ENCODE results near the gene LIF. TPM values are rescaled to one million over a fixed set of nuclear protein-coding genes. Genes with fewer than 3 reads are reported as not detected.

LIF gene
- total and polyA plus RNA-seq, 2 donors from 2014 or later, result 0.67 to 10.7 TPM

GRCh38 chr22:30191040-30191701 lies 55.4 kb downstream of the LIF start:
- no peaks in the 10 kb centered on the region for H3K27me3 ChIP-seq (ENCODE audit: control insufficient read depth, insufficient read depth, low read length)
- FAIRE-seq (no peak), DNase-seq (no peak)
- intact Hi-C loops (cut with DNase I), result no loop called here
- H3K4me3 ChIP-seq (ENCODE audit: low read length in 3 of 3), result no peak overlapping the region
- TF ChIP-seq CTCF (IDR thresholded peaks at IDR 0.05; ENCODE audit: borderline replicate concordance, extremely low read depth, insufficient read depth), result no peak
- H3K9me3 ChIP-seq (ENCODE audit: control insufficient read depth in 2 of 3, insufficient read depth in 1 of 3, low read length in 3 of 3), result no peaks in the 10 kb centered on the region
- no peak overlapping the region for H3K27ac ChIP-seq (ENCODE audit: low read depth in 2 of 2, low read length in 2 of 2)
- H3K9ac ChIP-seq (ENCODE audit: low read length in 3 of 3), result no peak overlapping the region
- no peaks in the 10 kb centered on the region for H3K36me3 ChIP-seq (ENCODE audit: control insufficient read depth in 2 of 3, insufficient read depth in 3 of 3, low read length in 3 of 3)
- H3K4me1 ChIP-seq (ENCODE audit: control insufficient read depth in 2 of 3, insufficient read depth in 2 of 3, low read depth in 1 of 3, low read length in 3 of 3), result peaks cover 0 to 8% (median 6%) of the 10 kb centered on the region in 3 donors

- FAIRE-seq (no peak), DNase-seq (no peak)
- no peaks in the 10 kb centered on the region for H3K27me3 ChIP-seq (ENCODE audit: control insufficient read depth, insufficient read depth, low read length)
- H3K4me3 ChIP-seq (ENCODE audit: low read length in 3 of 3), result no peak overlapping the region
- no peak overlapping the region for H3K9ac ChIP-seq (ENCODE audit: low read length in 3 of 3)
- no peaks in the 10 kb centered on the region for H3K9me3 ChIP-seq (ENCODE audit: control insufficient read depth in 2 of 3, insufficient read depth in 1 of 3, low read length in 3 of 3)
- no peaks in the 10 kb centered on the region for H3K36me3 ChIP-seq (ENCODE audit: control insufficient read depth in 2 of 3, insufficient read depth in 3 of 3, low read length in 3 of 3)
- intact Hi-C loops (cut with DNase I), result no loop called here
- no peak for TF ChIP-seq CTCF (IDR thresholded peaks at IDR 0.05; ENCODE audit: borderline replicate concordance, extremely low read depth, insufficient read depth)
- no peak overlapping the region for H3K27ac ChIP-seq (ENCODE audit: low read depth in 2 of 2, low read length in 2 of 2)
- H3K4me1 ChIP-seq (ENCODE audit: control insufficient read depth in 2 of 3, insufficient read depth in 2 of 3, low read depth in 1 of 3, low read length in 3 of 3), result peaks cover 0 to 3% (median under 1%) of the 10 kb centered on the region in 3 donors
These were observed 56.0 kb downstream of the LIF start for GRCh38 chr22:30190574-30190973.

Other genes with a start within 250 kb of the LIF start
- not detected for gene HORMAD2, start 166.3 kb downstream of the LIF start, total RNA-seq
- gene HORMAD2, start 166.3 kb downstream of the LIF start, polyA plus RNA-seq (ENCODE audit: insufficient read depth, low read depth, low replicate concordance), result not detected
- gene OSM, start 20.1 kb upstream of the LIF start, total RNA-seq, result 1.2 TPM
- gene OSM, start 20.1 kb upstream of the LIF start, polyA plus RNA-seq (ENCODE audit: insufficient read depth, low read depth, low replicate concordance), result 0.56 TPM
- 16.5 TPM for gene CASTOR1, start 42.7 kb upstream of the LIF start, total RNA-seq
- gene CASTOR1, start 42.7 kb upstream of the LIF start, polyA plus RNA-seq (ENCODE audit: insufficient read depth, low read depth, low replicate concordance), result 71.7 TPM
- 34.5 TPM for gene TBC1D10A, start 80.2 kb upstream of the LIF start, total RNA-seq
- gene TBC1D10A, start 80.2 kb upstream of the LIF start, polyA plus RNA-seq (ENCODE audit: insufficient read depth, low read depth, low replicate concordance), result 31.0 TPM
- 179 TPM for gene SF3A1, start 110.1 kb upstream of the LIF start, total RNA-seq
- 23.7 TPM for gene SF3A1, start 110.1 kb upstream of the LIF start, polyA plus RNA-seq (ENCODE audit: insufficient read depth, low read depth, low replicate concordance)
- 5.1 TPM for gene CCDC157, start 110.2 kb upstream of the LIF start, total RNA-seq
- 6.0 TPM for gene CCDC157, start 110.2 kb upstream of the LIF start, polyA plus RNA-seq (ENCODE audit: insufficient read depth, low read depth, low replicate concordance)
- 19.7 TPM for gene RNF215, start 140.7 kb upstream of the LIF start, total RNA-seq
- gene RNF215, start 140.7 kb upstream of the LIF start, polyA plus RNA-seq (ENCODE audit: insufficient read depth, low read depth, low replicate concordance), result 15.9 TPM
- 13.5 TPM for gene SEC14L2, start 150.3 kb upstream of the LIF start, total RNA-seq
- gene SEC14L2, start 150.3 kb upstream of the LIF start, polyA plus RNA-seq (ENCODE audit: insufficient read depth, low read depth, low replicate concordance), result 17.3 TPM
- 8.1 TPM for gene MTFP1, start 179.0 kb upstream of the LIF start, total RNA-seq
- 82.6 TPM for gene MTFP1, start 179.0 kb upstream of the LIF start, polyA plus RNA-seq (ENCODE audit: insufficient read depth, low read depth, low replicate concordance)
- gene SEC14L3, start 225.3 kb upstream of the LIF start, total RNA-seq, result not detected
- gene SEC14L3, start 225.3 kb upstream of the LIF start, polyA plus RNA-seq (ENCODE audit: insufficient read depth, low read depth, low replicate concordance), result not detected